Smooth muscle cell (in vitro differentiated cells): ENCODE data around the gene TMEM231. TPM values are rescaled to one million over a fixed set of nuclear protein-coding genes. Genes with fewer than 3 reads are reported as not detected.
"Not testable (repeated sequence)": the region's sequence is repeated elsewhere in the genome, so short reads cannot be mapped to it uniquely, and the experiment has no call there.

Experiments
- DNase-seq: peaks from one replicate; lab custom pipeline; 2025; ENCODE audit not compliant: unreplicated experiment; lab: John Stamatoyannopoulos, UW
- H2AFZ ChIP-seq: fragments of 200-600 bp; sonication (generic); 2 replicates; pipeline ENCODE4 v1.6.0; 2016; ENCODE audit warnings: antibody characterized with exemption, low read depth, mild to moderate bottlenecking
- H3F3A ChIP-seq: fragments of 200-600 bp; sonication (generic); 2 replicates; pipeline ENCODE4 v1.6.0; 2017; ENCODE audit warnings: antibody characterized with exemption, low read depth
- H3K27ac ChIP-seq: fragments of 200-600 bp; sonication (generic); 2 replicates; pipeline ENCODE4 v1.5.1; 2016; ENCODE audit warnings: low read depth, mild to moderate bottlenecking
- H3K27me3 ChIP-seq: fragments of 200-600 bp; sonication (generic); 2 replicates; pipeline ENCODE4 v1.6.1; 2016; ENCODE audit warnings: low read depth, mild to moderate bottlenecking
- H3K36me3 ChIP-seq: fragments of 200-600 bp; sonication (generic); 2 replicates; pipeline ENCODE4 v1.5.1; 2016; ENCODE audit warnings: low read depth
- H3K4me1 ChIP-seq: fragments of 200-600 bp; sonication (generic); 2 replicates; pipeline ENCODE4 v1.5.1; 2016; ENCODE audit warnings: low read depth
- H3K4me2 ChIP-seq: fragments of 200-600 bp; sonication (generic); 2 replicates; pipeline ENCODE4 v1.6.0; 2016; ENCODE audit warnings: mild to moderate bottlenecking
- H3K4me3 ChIP-seq: fragments of 200-600 bp; sonication (generic); 2 replicates; pipeline ENCODE4 v1.5.1; 2016; ENCODE audit warnings: mild to moderate bottlenecking
- H3K79me2 ChIP-seq: fragments of 200-600 bp; sonication (generic); 2 replicates; pipeline ENCODE4 v1.6.0; 2016; ENCODE audit warnings: low read depth, mild to moderate bottlenecking
- H3K9ac ChIP-seq: fragments of 200-600 bp; sonication (generic); 2 replicates; pipeline ENCODE4 v1.6.0; 2016; ENCODE audit warnings: low read depth
- H3K9me3 ChIP-seq: fragments of 200-600 bp; sonication (generic); replicated peaks from 2 replicates; pipeline ENCODE4 v1.5.1; 2016; ENCODE audit warnings: low read depth
- H4K20me1 ChIP-seq: fragments of 200-600 bp; sonication (generic); 2 replicates; pipeline ENCODE4 v1.6.0; 2016; ENCODE audit warnings: low read depth
- CTCF ChIP-seq: fragments of 200-600 bp; sonication (generic); IDR thresholded peaks from 2 replicates; pipeline ENCODE4 v1.5.1; 2017; ENCODE audit warnings: borderline replicate concordance, mild to moderate bottlenecking, antibody characterized with exemption; ENCODE audit not compliant: insufficient read depth, poor library complexity, severe bottlenecking
- WGBS: methylation state at CpG from one replicate; pipeline ENCODE4 v1.1.7; 2016; ENCODE audit warnings: low lambda C conversion rate; 5-methylcytosine and 5-hydroxymethylcytosine counted together
- polyA plus RNA-seq: library from polyadenylated mRNA; unstranded; fragments of >200 nt; fragmentation: Nextera tagmentation; extraction: Ambion mirVana; gene quantifications from 2 replicates; pipeline ENCODE4 v1.2.1, GENCODE V29; 2016
- total RNA-seq: library from RNA; depleted of rRNA; stranded (reverse); fragments of >200 nt; gene quantifications from 2 replicates; pipeline ENCODE4 v1.2.3, GENCODE V29; 2014

The TMEM231 gene
- total and polyA plus RNA-seq, 2 experiments from 2014 or later, result 11.8 to 17.0 TPM

- TF ChIP-seq CTCF, result no peak
- no peak for DNase-seq
- H3K27me3 ChIP-seq, result no peaks in the 10 kb centered on the region
- no peaks in the 10 kb centered on the region for H3F3A ChIP-seq
- H2AFZ ChIP-seq, result no peak overlapping the region
- H3K79me2 ChIP-seq, result no peaks in the 10 kb centered on the region
- no peaks in the 10 kb centered on the region for H3K4me1 ChIP-seq
- H3K4me2 ChIP-seq, result no peak overlapping the region
- no peak overlapping the region for H3K27ac ChIP-seq
- H3K4me3 ChIP-seq, result no peak overlapping the region
- no peaks in the 10 kb centered on the region for H3K36me3 ChIP-seq
- H4K20me1 ChIP-seq, result no peaks in the 10 kb centered on the region
- 90% methylated on average over 5 of the region's 5 CpGs for WGBS
- H3K9me3 ChIP-seq, result no peaks in the 10 kb centered on the region
- no peak overlapping the region for H3K9ac ChIP-seq
These were observed 54.7 kb downstream of the TMEM231 start for GRCh38 chr16:75501359-75501758.

- H3K27me3 ChIP-seq, H3K79me2 ChIP-seq, H3K4me2 ChIP-seq, H4K20me1 ChIP-seq, H3K9ac ChIP-seq, H3K4me1 ChIP-seq, H3F3A ChIP-seq, H3K9me3 ChIP-seq, DNase-seq, H2AFZ ChIP-seq, H3K4me3 ChIP-seq, H3K36me3 ChIP-seq, H3K27ac ChIP-seq: not testable (repeated sequence)
- WGBS, result 86% methylated on average over 12 of the region's 13 CpGs
These were observed 57.3 kb downstream of the TMEM231 start for GRCh38 chr16:75498605-75499322.

GRCh38 chr16:75497558-75497957 is 58.5 kb downstream of the TMEM231 start:
- no peak overlapping the region for H2AFZ ChIP-seq
- no peak for DNase-seq
- no peak for TF ChIP-seq CTCF

GRCh38 chr16:75495076-75495674 is 60.9 kb downstream of the TMEM231 start, which contains the start of gene CHST6:
CHST6 (minus strand) TSS chr16:75495441; CDS start chr16:75479828, 15,613 bp downstream.
- no peak within 1 kb of the TSS for H3K9ac ChIP-seq
- H3K27me3 ChIP-seq, result peaks cover 4% of the 10 kb centered on the region
- no peak for TF ChIP-seq CTCF

More at GRCh38 chr16:75497558-75497957, 58.5 kb downstream of the TMEM231 start:
- 90% methylated on average over 4 of the region's 4 CpGs for WGBS
- Histone ChIP-seq H3K9ac (no peak overlapping the region), H3K27ac (no peak overlapping the region), H3F3A (no peaks in the 10 kb centered on the region), H3K9me3 (no peaks in the 10 kb centered on the region), H3K4me1 (peaks cover 5% of the 10 kb centered on the region), H3K4me2 (no peak overlapping the region), H3K27me3 (peaks cover 4% of the 10 kb centered on the region), H3K36me3 (no peaks in the 10 kb centered on the region), H3K4me3 (no peak overlapping the region), H4K20me1 (no peaks in the 10 kb centered on the region), H3K79me2 (no peaks in the 10 kb centered on the region)

More at GRCh38 chr16:75495076-75495674, 60.9 kb downstream of the TMEM231 start, which contains the start of gene CHST6:
- Histone ChIP-seq H3K9me3 (no peaks in the 10 kb centered on the region), H2AFZ (peak within 1 kb of the TSS; percentile 98), H3K79me2 (no peaks in the 10 kb centered on the region), H3K27ac (no peak within 1 kb of the TSS), H3K36me3 (no peaks in the 10 kb centered on the region), H3F3A (no peaks in the 10 kb centered on the region), H3K4me3 (peak within 1 kb of the TSS; percentile 62), H4K20me1 (no peaks in the 10 kb centered on the region), H3K4me1 (peaks cover 5% of the 10 kb centered on the region), H3K4me2 (peak within 1 kb of the TSS; percentile 98)
- WGBS, result 5% methylated on average over 30 of the region's 43 CpGs
- no peak for DNase-seq
